ENCODE results near the gene CMPK1. TPM values are rescaled to one million over a fixed set of nuclear protein-coding genes. Genes with fewer than 3 reads are reported as not detected.

CMPK1 gene
- total and polyA plus RNA-seq, 2 experiments from 2014 or later: 114 to 206 TPM

DNA sequence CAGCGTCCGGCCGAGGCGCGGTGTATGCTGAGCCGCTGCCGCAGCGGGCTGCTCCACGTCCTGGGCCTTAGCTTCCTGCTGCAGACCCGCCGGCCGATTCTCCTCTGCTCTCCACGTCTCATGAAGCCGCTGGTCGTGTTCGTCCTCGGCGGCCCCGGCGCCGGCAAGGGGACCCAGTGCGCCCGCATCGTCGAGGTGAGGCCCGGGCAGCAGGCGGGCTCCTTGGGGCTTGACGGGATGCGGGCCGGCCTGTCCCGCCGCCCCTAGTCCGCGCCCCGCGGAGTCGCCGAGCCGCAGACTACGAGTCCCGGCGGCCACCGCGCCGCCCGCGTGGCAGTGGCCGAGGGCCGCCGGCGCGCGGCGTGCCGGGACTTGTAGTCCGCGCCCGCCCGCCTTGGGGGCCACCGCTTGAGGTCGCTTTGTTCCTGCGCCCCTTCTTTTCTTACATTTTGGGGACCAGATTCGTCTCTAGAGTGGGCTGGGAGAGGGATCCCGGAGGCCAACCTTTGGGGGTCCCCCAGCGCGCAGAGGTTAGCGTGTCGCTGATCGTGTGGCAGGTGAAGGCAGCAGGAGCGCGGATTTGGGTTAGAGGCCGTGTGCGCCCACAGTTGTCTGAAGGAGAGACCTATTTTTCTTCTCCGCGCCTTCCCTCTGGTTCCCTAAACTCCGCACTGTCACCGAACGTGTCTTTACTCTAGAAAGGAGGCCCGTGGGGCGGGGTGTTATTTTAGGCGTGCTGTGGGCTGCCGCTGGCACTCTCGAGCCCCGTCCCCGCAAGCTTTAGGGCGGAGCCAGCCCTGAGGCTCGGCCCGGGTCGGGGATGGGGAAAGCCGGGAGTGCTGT, 553 bp downstream of the CMPK1 start:
- Histone ChIP-seq H3K36me3 (replicated peaks; ENCODE audit: insufficient read depth, low read depth) (no peaks in the 10 kb centered on the region), H3K79me2 (peaks cover 57% of the 10 kb centered on the region), H3K9me3 (ENCODE audit: low read depth) (no peaks in the 10 kb centered on the region), H4K20me1 (ENCODE audit: insufficient read depth, poor library complexity, severe bottlenecking) (peaks cover 12% of the 10 kb centered on the region), H2AFZ (peak overlapping the region; percentile 100), H3K4me1 (ENCODE audit: insufficient read depth) (peaks cover 22% of the 10 kb centered on the region), H3K4me3 (peak overlapping the region; percentile 99), H3K27me3 (no peaks in the 10 kb centered on the region), H3K27ac (peak overlapping the region; percentile 100), H3K9me2 (replicated peaks; ENCODE audit: insufficient read depth) (no peaks in the 10 kb centered on the region), H3K4me2 (peak overlapping the region; percentile 78)
- TF ChIP-seq EZH2 (IDR thresholded peaks at IDR 0.05; ENCODE audit: borderline replicate concordance) (no peak), EZH2phosphoT487 (IDR thresholded peaks at IDR 0.05; ENCODE audit: low read depth, severe bottlenecking, unreplicated experiment) (no peak)
- TF ChIP-seq, protein P1, sequence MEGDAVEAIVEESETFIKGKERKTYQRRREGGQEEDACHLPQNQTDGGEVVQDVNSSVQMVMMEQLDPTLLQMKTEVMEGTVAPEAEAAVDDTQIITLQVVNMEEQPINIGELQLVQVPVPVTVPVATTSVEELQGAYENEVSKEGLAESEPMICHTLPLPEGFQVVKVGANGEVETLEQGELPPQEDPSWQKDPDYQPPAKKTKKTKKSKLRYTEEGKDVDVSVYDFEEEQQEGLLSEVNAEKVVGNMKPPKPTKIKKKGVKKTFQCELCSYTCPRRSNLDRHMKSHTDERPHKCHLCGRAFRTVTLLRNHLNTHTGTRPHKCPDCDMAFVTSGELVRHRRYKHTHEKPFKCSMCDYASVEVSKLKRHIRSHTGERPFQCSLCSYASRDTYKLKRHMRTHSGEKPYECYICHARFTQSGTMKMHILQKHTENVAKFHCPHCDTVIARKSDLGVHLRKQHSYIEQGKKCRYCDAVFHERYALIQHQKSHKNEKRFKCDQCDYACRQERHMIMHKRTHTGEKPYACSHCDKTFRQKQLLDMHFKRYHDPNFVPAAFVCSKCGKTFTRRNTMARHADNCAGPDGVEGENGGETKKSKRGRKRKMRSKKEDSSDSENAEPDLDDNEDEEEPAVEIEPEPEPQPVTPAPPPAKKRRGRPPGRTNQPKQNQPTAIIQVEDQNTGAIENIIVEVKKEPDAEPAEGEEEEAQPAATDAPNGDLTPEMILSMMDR (IDR thresholded peaks at IDR 0.05; ENCODE audit: poor library complexity): peak; percentile 27
- under 1% methylated on average over 74 of the region's 90 CpGs for WGBS (ENCODE audit: low lambda C conversion rate, missing lambda C conversion rate)
- DNase-seq (ENCODE audit: low spot score): peak; percentile 95

DNA sequence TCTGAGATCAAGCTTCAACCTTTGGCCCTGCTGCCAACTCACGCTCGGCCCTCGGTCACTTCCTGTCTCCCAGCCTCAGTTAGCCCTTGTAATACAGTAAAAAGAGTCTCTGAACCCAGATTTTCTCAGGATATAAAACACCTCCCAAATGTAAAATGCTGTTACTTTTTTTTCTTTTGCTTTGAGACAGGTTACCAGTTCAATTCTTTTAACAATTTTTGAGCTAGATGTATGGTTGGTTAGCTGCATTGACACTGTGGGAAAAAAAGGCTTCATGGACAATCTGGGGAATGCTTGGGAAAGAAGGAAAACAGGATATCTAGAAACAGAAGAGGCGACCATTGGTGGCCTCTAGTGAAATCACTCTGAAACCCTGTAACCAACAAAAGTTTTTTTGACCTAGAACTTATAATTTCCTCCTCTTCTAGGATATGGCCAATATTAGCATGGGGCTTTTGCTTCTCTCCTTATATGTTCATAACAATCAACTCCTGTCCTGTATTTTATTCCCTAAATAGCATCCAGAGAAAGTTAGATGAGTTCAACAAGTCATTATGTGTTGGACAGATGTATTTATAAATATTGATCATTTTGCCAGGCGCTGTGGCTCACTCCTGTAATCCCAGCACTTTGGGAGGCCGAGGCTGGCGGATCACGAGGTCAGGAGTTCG, 1.3 kb downstream of the CMPK1 start:
- H4K20me1 ChIP-seq (ENCODE audit: insufficient read depth, poor library complexity, severe bottlenecking): peaks cover 14% of the 10 kb centered on the region
- no peaks in the 10 kb centered on the region for H3K9me2 ChIP-seq (replicated peaks; ENCODE audit: insufficient read depth)
- DNase-seq (ENCODE audit: low spot score): no peak
- H3K4me1 ChIP-seq (ENCODE audit: insufficient read depth): peaks cover 22% of the 10 kb centered on the region
- peak overlapping the region; percentile 100 for H2AFZ ChIP-seq
- TF ChIP-seq EZH2phosphoT487 (IDR thresholded peaks at IDR 0.05; ENCODE audit: low read depth, severe bottlenecking, unreplicated experiment): no peak
- TF ChIP-seq, protein P1 (IDR thresholded peaks at IDR 0.05; ENCODE audit: poor library complexity): no peak
- no peak for TF ChIP-seq EZH2 (IDR thresholded peaks at IDR 0.05; ENCODE audit: borderline replicate concordance)
- no peaks in the 10 kb centered on the region for H3K27me3 ChIP-seq
- WGBS (ENCODE audit: low lambda C conversion rate, missing lambda C conversion rate): 50% methylated on average over 9 of the region's 9 CpGs
- H3K27ac ChIP-seq: peak overlapping the region; percentile 100
- peaks cover 64% of the 10 kb centered on the region for H3K79me2 ChIP-seq
- peak overlapping the region; percentile 78 for H3K4me2 ChIP-seq
- H3K36me3 ChIP-seq (replicated peaks; ENCODE audit: insufficient read depth, low read depth): no peaks in the 10 kb centered on the region
- H3K4me3 ChIP-seq: peak overlapping the region; percentile 99
- H3K9me3 ChIP-seq (ENCODE audit: low read depth): no peaks in the 10 kb centered on the region

DNA sequence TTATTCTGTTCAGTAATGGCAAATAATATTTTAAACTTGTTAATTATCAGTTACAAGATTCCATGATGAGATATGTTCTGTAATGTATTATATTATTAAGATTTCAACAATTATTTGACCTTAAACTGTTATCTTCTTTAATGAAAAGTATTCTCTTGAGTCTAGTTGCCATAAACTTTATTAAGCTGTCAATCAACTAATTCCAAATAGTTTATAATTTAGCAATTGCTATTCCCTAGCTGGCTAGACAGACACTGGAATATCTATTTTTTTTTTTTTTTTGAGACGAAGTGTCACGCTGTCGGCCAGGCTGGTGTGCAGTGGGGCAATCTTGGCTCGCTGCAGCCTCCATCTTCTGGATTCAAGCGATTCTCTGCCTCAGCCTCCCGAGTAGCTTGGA, 3.8 kb downstream of the CMPK1 start:
- no peak for TF ChIP-seq EZH2phosphoT487 (IDR thresholded peaks at IDR 0.05; ENCODE audit: low read depth, severe bottlenecking, unreplicated experiment)
- TF ChIP-seq EZH2 (IDR thresholded peaks at IDR 0.05; ENCODE audit: borderline replicate concordance): no peak
- TF ChIP-seq, protein P1 (IDR thresholded peaks at IDR 0.05; ENCODE audit: poor library complexity): no peak
- Histone ChIP-seq H3K27ac (no peak overlapping the region), H3K4me3 (no peak overlapping the region), H3K27me3 (no peaks in the 10 kb centered on the region), H3K9me2 (replicated peaks; ENCODE audit: insufficient read depth) (no peaks in the 10 kb centered on the region), H3K4me2 (no peak overlapping the region), H3K36me3 (replicated peaks; ENCODE audit: insufficient read depth, low read depth) (no peaks in the 10 kb centered on the region), H3K9me3 (ENCODE audit: low read depth) (no peaks in the 10 kb centered on the region), H2AFZ (no peak overlapping the region), H3K79me2 (peaks cover 76% of the 10 kb centered on the region), H3K4me1 (ENCODE audit: insufficient read depth) (peaks cover 18% of the 10 kb centered on the region), H4K20me1 (ENCODE audit: insufficient read depth, poor library complexity, severe bottlenecking) (peaks cover 32% of the 10 kb centered on the region)
- no peak for DNase-seq (ENCODE audit: low spot score)
- WGBS (ENCODE audit: low lambda C conversion rate, missing lambda C conversion rate): 89% methylated on average over 6 of the region's 6 CpGs

Measured in hepatocyte (in vitro differentiated cells).